Right lung (tissue), 5 donors: ENCODE data around the gene RGS5. TPM values are rescaled to one million over a fixed set of nuclear protein-coding genes. Genes with fewer than 3 reads are reported as not detected.

Experiments used
- polyA plus RNA-seq, 5 donors: library from polyadenylated mRNA; unstranded; fragments of 120-200 nt; gene quantifications; one replicate each; pipeline versions ENCODE4 v1.2.1 to v1.2.3, GENCODE V29; 2013; ENCODE audit warnings: inconsistent platforms in 1 of 5, low replicate concordance in 1 of 5; ENCODE audit not compliant: insufficient read length in 5 of 5, insufficient read depth in 1 of 5

Gene RGS5
- polyA plus RNA-seq, 5 donors = 93.7 to 149 (median 113) TPM

Other genes with a start within 250 kb of the RGS5 start
- 1 to 10 TPM; 1.3 to 3.9 (median 2.1) TPM for gene RGS4, start 133.6 kb downstream of the RGS5 start, polyA plus RNA-seq
- gene NUF2, start 119.0 kb upstream of the RGS5 start, polyA plus RNA-seq = 10 to 100 TPM; 15.7 to 58.7 (median 33.4) TPM